Body of pancreas (tissue), 4 donors: ENCODE measurements around the gene OTUB1. TPM values are rescaled to one million over a fixed set of nuclear protein-coding genes. Genes with fewer than 3 reads are reported as not detected.

Source experiments
- ATAC-seq: fragments of 150-250 bp; one replicate; pipeline ENCODE4 v1.9.1; 2016
- DNase-seq, 4 donors: peaks; one replicate each; pipeline ENCODE4 v3.0.0-alpha.2; 2019
- H3K27ac ChIP-seq, 4 donors: fragments of 200-600 bp; sonication (generic); 1 replicate in 3 of 4; 2 replicates in 1 of 4; pipeline versions ENCODE4 v1.5.1 to v1.6.1; 2016 to 2019; ENCODE audit warnings: mild to moderate bottlenecking in 1 of 4, mixed read lengths in 1 of 4, moderate library complexity in 1 of 4
- H3K27me3 ChIP-seq, 2 donors: fragments of 200-600 bp; sonication (generic); one replicate each; pipeline ENCODE4 v1.6.0; 2016; ENCODE audit warnings: mild to moderate bottlenecking in 1 of 2
- H3K36me3 ChIP-seq, 2 donors: fragments of 200-600 bp; sonication (generic); replicated peaks in 1 of 2; 2 replicates each; pipeline ENCODE4 v1.5.1; 2016; ENCODE audit warnings: low read depth in 2 of 2; ENCODE audit not compliant: insufficient read depth in 1 of 2
- H3K4me1 ChIP-seq: fragments of 200-600 bp; sonication (generic); one replicate; pipeline ENCODE4 v1.6.0; 2016
- H3K4me3 ChIP-seq, 2 donors: fragments of 200-600 bp; sonication (generic); 1 replicate in 1 of 2; 2 replicates in 1 of 2; pipeline ENCODE4 v1.5.1; 2016 to 2019
- H3K9me3 ChIP-seq, 3 donors: fragments of 200-600 bp; sonication (generic); 1 replicate in 2 of 3; 2 replicates in 1 of 3; pipeline ENCODE4 v1.5.1; 2016
- POLR2A ChIP-seq, 3 donors: fragments of 450-650 bp; IDR thresholded peaks; one replicate each; pipeline ENCODE4 v1.6.1; 2016; ENCODE audit warnings: antibody characterized with exemption in 3 of 3, mild to moderate bottlenecking in 2 of 3
- WGBS, 2 donors: methylation state at CpG; one replicate each; pipeline ENCODE4 v1.1.5; 2017; 5-methylcytosine and 5-hydroxymethylcytosine counted together
- intact Hi-C: fragments of 100-400 bp; cut with DNase I; formaldehyde crosslinking; loops from one replicate; pipeline ENCODE4 v1.15.1; 2023
- total RNA-seq, 2 donors: library from RNA; depleted of rRNA; stranded (reverse); fragments of >200 nt; gene quantifications; one replicate each; pipeline ENCODE4 v1.1.0, GENCODE V29; 2016
- TF ChIP-seq, protein P1 (sequence below), 7 experiments: fragments of 450-650 bp in 4 of 7; fragments of 200-600 bp in 3 of 7; sonication (generic) in 3 of 7; IDR thresholded peaks; one replicate each; pipeline ENCODE4 v1.5.1; 2016 to 2019; ENCODE audit warnings: antibody characterized with exemption in 7 of 7

OTUB1 gene
- total RNA-seq, 2 donors from 2014 or later: 20.8 to 36.3 TPM

GRCh38 chr11:63997104-63997700 lies 11.0 kb downstream of the OTUB1 start:
- Histone ChIP-seq H3K27me3 (no peaks in the 10 kb centered on the region), H3K36me3 (peaks cover 8 to 9% of the 10 kb centered on the region in 2 donors), H3K9me3 (no peaks in the 10 kb centered on the region), H3K4me3 (no peak overlapping the region), H3K4me1 (peaks cover 22% of the 10 kb centered on the region), H3K27ac (no peak overlapping the region)
- WGBS, 2 donors: 86 to 94% methylated on average over 6 to 26 of the region's 27 CpGs
- no peak for ATAC-seq
- DNase-seq: no peak
- intact Hi-C loops: no loop called here
- TF ChIP-seq, protein P1, sequence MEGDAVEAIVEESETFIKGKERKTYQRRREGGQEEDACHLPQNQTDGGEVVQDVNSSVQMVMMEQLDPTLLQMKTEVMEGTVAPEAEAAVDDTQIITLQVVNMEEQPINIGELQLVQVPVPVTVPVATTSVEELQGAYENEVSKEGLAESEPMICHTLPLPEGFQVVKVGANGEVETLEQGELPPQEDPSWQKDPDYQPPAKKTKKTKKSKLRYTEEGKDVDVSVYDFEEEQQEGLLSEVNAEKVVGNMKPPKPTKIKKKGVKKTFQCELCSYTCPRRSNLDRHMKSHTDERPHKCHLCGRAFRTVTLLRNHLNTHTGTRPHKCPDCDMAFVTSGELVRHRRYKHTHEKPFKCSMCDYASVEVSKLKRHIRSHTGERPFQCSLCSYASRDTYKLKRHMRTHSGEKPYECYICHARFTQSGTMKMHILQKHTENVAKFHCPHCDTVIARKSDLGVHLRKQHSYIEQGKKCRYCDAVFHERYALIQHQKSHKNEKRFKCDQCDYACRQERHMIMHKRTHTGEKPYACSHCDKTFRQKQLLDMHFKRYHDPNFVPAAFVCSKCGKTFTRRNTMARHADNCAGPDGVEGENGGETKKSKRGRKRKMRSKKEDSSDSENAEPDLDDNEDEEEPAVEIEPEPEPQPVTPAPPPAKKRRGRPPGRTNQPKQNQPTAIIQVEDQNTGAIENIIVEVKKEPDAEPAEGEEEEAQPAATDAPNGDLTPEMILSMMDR (IDR thresholded peaks at IDR 0.05): no peak
- no peak for TF ChIP-seq POLR2A (IDR thresholded peaks at IDR 0.05)

- intact Hi-C loops: no loop called here
- Histone ChIP-seq H3K4me1 (peaks cover 28% of the 10 kb centered on the region), H3K27ac (no peak overlapping the region), H3K36me3 (peaks cover 8 to 9% of the 10 kb centered on the region in 2 donors), H3K27me3 (no peaks in the 10 kb centered on the region), H3K4me3 (no peak overlapping the region), H3K9me3 (no peaks in the 10 kb centered on the region)
- DNase-seq (no peak), ATAC-seq (no peak)
- WGBS, 2 donors: 78 to 82% methylated on average over 6 to 10 of the region's 11 CpGs
- TF ChIP-seq, protein P1 (IDR thresholded peaks at IDR 0.05): no peak
- no peak for TF ChIP-seq POLR2A (IDR thresholded peaks at IDR 0.05)
Observed at GRCh38 chr11:63997801-63998337, 11.6 kb downstream of the OTUB1 start.

GRCh38 chr11:63998558-63999348 lies 12.5 kb downstream of the OTUB1 start:
- no peak for DNase-seq
- H3K27me3 ChIP-seq: no peaks in the 10 kb centered on the region
- no peak overlapping the region for H3K27ac ChIP-seq
- TF ChIP-seq POLR2A (IDR thresholded peaks at IDR 0.05): no peak
- TF ChIP-seq, protein P1 (IDR thresholded peaks at IDR 0.05): no peak
- no peak for ATAC-seq
- no peaks in the 10 kb centered on the region for H3K9me3 ChIP-seq
- H3K4me3 ChIP-seq: no peak overlapping the region
- 80 to 94% methylated on average over 10 to 42 of the region's 54 CpGs for WGBS, 2 donors
- peaks cover 8 to 9% of the 10 kb centered on the region in 2 donors for H3K36me3 ChIP-seq
- intact Hi-C loops: no loop called here
- H3K4me1 ChIP-seq: peaks cover 31% of the 10 kb centered on the region

DNA sequence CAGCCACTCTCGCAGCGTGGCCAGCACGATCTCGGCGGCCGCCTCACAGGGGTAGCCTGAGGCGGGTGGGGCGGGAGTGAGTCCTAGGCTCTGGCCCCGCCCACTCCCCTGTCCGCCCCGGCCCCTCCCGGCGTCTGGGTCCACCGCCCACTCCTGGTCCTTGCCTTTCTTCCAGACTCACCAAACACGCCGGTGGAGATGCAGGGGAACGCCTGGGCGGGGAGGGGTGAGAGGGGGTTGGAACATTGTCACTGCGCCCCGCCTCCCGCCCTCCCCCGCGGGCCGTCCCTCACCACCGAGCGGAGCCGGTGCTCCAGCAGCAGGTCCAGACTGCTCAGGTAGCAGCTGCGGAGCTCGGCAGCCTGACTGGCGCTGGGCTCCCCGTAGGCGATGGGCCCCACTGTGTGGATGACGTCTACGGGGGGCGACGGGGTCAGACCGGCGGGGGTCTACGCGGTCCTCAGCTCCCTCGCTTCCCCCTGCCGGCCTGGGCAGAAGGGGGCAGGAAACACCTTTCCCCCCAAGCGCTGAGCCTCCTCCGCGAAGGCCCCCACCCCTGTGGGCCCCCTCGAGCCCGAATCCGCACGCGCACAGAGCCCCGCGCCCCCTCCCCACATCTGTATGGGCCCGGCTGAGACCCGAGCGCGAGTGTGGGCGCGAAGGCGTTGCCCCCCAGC lies 13.2 kb downstream of the OTUB1 start:
- peaks cover 37% of the 10 kb centered on the region for H3K4me1 ChIP-seq
- no peak for TF ChIP-seq POLR2A (IDR thresholded peaks at IDR 0.05)
- TF ChIP-seq, protein P1 (IDR thresholded peaks at IDR 0.05): no peak
- H3K9me3 ChIP-seq: no peaks in the 10 kb centered on the region
- 41 to 52% methylated on average over 19 to 46 of the region's 59 CpGs for WGBS, 2 donors
- intact Hi-C loops: loop anchor here (2.0 kb wide), 1 partner anchor 153 kb away; no protein-coding TSS in a partner anchor
- no peaks in the 10 kb centered on the region for H3K27me3 ChIP-seq
- ATAC-seq (peak; percentile 23), DNase-seq (peak in 3 of 4 donors; percentile 42 to 45 (median 45))
- H3K4me3 ChIP-seq: no peak overlapping the region
- H3K27ac ChIP-seq: no peak overlapping the region
- peaks cover 8 to 9% of the 10 kb centered on the region in 2 donors for H3K36me3 ChIP-seq
